ENCODE data around the gene CHAT.

GRCh38 chr10:49568235-49568634, 45.6 kb upstream of the CHAT start:
- TF ChIP-seq CTCF (IDR thresholded peaks at IDR 0.05; ENCODE audit: low read depth, low read length, poor library complexity, severe bottlenecking) (no peak), EZH2phosphoT487 (IDR thresholded peaks at IDR 0.05; ENCODE audit: borderline replicate concordance, low read length) (no peak)
